Stimulated activated CD8-positive, alpha-beta memory T cell treated with anti-CD3 and anti-CD28 coated beads, Interleukin-7, amount 100 ng/mL, for 1 hour (primary cell): ENCODE results near the gene MSRB3.
"Not testable (repeated sequence)": the region's sequence is repeated elsewhere in the genome, so short reads cannot be mapped to it uniquely, and the experiment has no call there.

ENCODE experiments used
- DNase-seq, 2 donors: peaks; one replicate each; pipeline ENCODE4 v3.0.0-alpha.2; 2020; ENCODE audit warnings: low read depth in 2 of 2

MSRB3 gene

DNA sequence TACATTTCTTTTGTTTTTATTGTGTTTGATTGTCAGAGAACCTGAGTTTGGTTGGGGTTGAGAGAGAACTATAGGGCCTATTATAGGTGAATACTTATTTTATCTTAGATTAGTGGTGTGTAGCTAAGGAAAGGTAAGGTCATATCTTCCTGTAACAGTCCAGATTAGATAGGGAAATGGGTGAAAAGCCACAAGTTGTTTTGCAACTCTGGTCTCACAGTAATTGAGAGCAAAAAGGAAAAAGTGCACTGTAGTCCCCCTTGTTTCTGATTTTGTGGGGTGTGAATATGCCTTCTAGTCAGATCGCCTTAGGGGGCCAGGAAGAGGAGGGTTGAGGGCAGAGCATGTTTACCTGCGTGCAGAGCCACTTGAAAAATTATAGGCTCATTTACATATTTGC, 8.9 kb downstream of the MSRB3 start:
- DNase-seq = no peak

GRCh38 chr12:65292241-65292640, 13.8 kb downstream of the MSRB3 start:
- DNase-seq = no peak

- DNase-seq = no peak
Measured at GRCh38 chr12:65293735-65294134, 15.3 kb downstream of the MSRB3 start.

- no peak for DNase-seq
Measured at GRCh38 chr12:65294641-65295262, 16.3 kb downstream of the MSRB3 start.

GRCh38 chr12:65296508-65297265, 18.2 kb downstream of the MSRB3 start:
- DNase-seq = no peak

DNA sequence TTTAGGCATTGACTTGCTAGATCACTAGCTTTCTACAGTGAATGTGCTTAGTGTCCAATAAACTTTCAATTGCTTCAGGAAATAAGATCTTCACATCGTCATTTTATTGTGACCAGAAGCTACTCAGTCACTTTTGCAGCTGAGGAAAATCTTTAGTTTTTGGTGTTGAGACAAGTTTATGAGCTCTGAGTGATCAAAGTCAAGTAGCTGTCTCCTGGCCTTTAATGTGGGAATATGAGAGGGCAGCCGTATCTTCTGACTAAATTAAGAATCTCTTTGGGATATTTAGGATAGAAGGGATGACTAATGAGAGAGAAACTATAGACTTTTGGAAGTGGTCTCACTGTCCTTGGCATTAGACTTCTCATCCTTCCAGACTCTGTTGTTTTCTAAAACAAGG, 21.6 kb downstream of the MSRB3 start:
- no peak for DNase-seq

DNA sequence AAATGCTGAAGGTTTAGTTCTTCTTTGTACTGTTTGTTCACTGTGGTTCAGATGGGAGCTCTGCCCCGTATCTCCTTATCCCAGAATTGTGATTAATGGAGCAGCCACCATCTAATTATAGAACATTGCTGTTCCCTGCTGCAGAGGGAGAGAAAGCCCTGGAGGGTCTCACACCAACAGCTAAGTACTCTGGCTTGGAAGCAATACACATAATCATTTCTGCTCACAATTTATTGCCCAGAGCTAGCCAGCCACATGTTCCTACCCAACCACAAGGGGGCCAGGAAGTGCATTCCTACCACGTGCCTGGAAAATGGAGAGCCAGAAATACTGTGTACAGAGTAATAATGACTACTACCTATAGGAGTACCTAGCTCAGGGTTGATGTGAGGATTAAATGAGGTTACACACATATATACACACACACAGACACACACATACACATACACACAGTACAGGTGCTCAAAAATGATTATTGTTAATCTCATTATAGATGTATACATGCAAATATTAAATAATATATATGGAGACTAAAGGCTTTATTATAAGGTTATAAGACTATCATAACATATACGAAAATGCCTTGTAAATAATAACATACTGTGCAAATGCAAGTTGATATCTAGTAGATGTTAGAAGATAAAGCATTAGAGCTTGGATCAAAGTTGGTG, 22.3 kb downstream of the MSRB3 start:
- DNase-seq = no peak

- DNase-seq = no peak
Measured at GRCh38 chr12:65302891-65303290, 24.4 kb downstream of the MSRB3 start.

DNA sequence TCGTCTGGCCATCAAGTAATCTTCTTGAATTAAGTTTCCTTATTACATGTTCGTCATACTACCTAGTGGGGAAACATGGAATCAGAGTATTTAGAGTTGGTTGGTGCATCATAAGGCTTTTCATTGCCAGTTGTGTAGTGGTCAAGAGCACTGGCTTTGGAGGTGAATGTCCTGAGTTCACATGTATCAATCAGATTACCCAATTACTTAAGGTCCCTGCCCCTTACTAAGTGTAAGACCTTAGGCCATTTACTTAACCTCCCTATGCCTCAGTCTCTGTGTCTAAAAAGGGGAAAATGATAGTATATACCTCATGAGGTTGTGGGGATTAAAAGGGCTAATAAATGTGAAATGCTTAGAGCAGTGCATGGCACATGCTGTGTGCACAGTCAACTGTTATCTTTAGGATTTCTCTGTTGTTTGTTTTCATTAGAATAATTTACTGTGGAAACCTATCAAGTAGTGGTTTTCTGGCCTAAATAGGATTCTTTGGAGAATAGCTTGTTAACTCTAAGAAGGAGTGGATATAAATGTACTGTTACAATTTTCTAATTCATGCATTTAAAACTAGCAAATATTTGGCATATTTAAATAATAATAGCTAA, 27.0 kb downstream of the MSRB3 start:
- DNase-seq = no peak

GRCh38 chr12:65306366-65307168, 28.1 kb downstream of the MSRB3 start:
- DNase-seq = no peak

GRCh38 chr12:65307169-65307501, 28.7 kb downstream of the MSRB3 start:
- DNase-seq = no peak

DNA sequence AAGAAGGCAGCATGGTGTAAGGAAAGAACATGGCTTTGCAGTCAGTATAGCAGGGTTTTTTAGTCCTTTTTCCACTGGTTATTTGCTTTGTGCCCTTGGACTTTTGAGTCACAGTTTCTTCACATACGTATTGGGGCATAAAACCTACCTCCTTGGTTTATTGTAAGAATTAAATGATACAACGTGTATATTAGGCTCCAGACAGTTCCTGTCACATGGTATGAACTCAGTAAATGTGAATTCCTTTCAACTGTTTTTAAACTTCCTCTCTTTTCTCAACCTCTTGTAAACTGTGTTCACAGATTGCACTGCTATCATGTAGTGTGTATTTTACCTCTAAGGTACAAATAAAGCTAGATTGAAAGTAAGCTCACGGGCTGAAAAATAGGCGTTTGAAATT, 29.5 kb downstream of the MSRB3 start:
- DNase-seq = no peak

- no peak for DNase-seq
Measured at GRCh38 chr12:65308601-65309071, 30.2 kb downstream of the MSRB3 start.

- no peak for DNase-seq
Measured at GRCh38 chr12:65311260-65311659, 32.8 kb downstream of the MSRB3 start.

- DNase-seq = no peak
Measured at GRCh38 chr12:65313719-65314317, 35.3 kb downstream of the MSRB3 start.

- not testable (repeated sequence) for DNase-seq
Measured at GRCh38 chr12:65315238-65315637, 36.8 kb downstream of the MSRB3 start.

DNA sequence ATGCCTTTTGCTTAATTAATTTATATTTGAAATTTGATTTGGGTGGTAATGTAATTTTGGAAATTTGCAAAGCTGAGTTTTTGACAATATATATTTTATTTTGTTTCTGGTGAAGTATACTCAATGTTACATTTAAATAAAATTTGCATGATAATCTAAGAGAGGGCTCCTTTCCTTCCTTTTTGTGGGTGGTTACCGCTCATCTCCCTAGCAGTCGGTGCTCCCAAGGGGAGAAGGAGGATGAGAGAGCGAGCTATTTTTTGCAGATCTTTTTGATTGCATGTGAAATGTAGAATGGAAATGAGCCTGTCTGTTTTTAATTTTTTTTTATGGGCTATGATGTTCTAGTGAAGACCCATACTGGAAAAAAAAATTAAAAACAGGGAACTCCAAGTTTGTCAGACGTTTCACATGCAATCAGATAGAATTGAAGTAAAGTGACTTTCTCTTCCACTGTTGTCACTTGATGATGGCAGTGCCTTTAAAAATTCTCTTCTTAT, 39.8 kb downstream of the MSRB3 start:
- DNase-seq = no peak

GRCh38 chr12:65319688-65320200, 41.3 kb downstream of the MSRB3 start:
- no peak for DNase-seq

GRCh38 chr12:65323070-65323469, 44.6 kb downstream of the MSRB3 start:
- no peak for DNase-seq

- DNase-seq = no peak
Measured at GRCh38 chr12:65324056-65324455, 45.6 kb downstream of the MSRB3 start.

DNA sequence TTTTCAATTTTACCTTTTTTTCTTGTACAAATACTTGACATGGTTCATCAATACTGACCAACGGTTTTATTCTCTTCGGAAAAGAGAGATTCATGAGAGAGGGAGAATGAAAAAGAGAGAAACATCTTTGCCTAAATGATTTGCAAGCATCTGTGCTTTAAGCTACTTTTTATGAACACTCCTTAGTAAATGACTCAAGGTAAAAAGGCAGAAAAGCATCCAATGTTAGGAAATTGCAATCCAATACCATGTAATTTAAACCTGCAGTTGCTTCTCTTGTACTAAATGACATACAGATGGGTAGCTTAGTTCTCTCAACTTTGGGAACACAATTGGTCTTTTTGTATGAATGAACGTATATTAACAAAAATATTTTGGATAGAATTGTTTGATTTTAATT, 46.1 kb downstream of the MSRB3 start:
- DNase-seq = no peak
